WTC11 (cell line): Measurements from ENCODE around the gene RHBDL1. TPM values are rescaled to one million over a fixed set of nuclear protein-coding genes. Genes with fewer than 3 reads are reported as not detected.

ENCODE experiments used
- ATAC-seq: fragments of 200-7000 bp; cut with Tn5 transposase; 2 replicates; pipeline ENCODE4 v1.10.0; 2021; ENCODE audit warnings: mild to moderate bottlenecking, moderate library complexity
- CTCF ChIA-PET: fragments of 300-600 bp; sonication (Branson Sonifier 250); formaldehyde crosslinking; loops from one replicate; lab custom pipeline; 2021; ENCODE audit warnings: antibody characterized with exemption; lab: Charles Lee
- POLR2A ChIA-PET: fragments of 350-600 bp; sonication (Branson Sonifier 250); formaldehyde crosslinking; loops from one replicate; lab custom pipeline; 2021; ENCODE audit warnings: antibody characterized with exemption; lab: Charles Lee
- DNase-seq: peaks from one replicate; pipeline ENCODE4 v3.0.0; 2021; ENCODE audit warnings: low spot score
- H3K27ac Mint-ChIP-seq: 2 replicates; pipeline ENCODE4 v1.8.0; 2021; ENCODE audit warnings: mixed read lengths
- H3K27me3 Mint-ChIP-seq: 2 replicates; pipeline ENCODE4 v1.8.0; 2021; ENCODE audit warnings: low read depth, mild to moderate bottlenecking, moderate library complexity, mixed read lengths
- H3K36me3 Mint-ChIP-seq: 2 replicates; pipeline ENCODE4 v1.8.0; 2021; ENCODE audit warnings: mixed read lengths
- H3K4me1 Mint-ChIP-seq: 2 replicates; pipeline ENCODE4 v1.8.0; 2022; ENCODE audit warnings: mixed read lengths
- H3K4me3 Mint-ChIP-seq: 2 replicates; pipeline ENCODE4 v1.8.0; 2021; ENCODE audit warnings: mild to moderate bottlenecking, moderate library complexity, mixed read lengths
- H3K9me3 Mint-ChIP-seq: 2 replicates; pipeline ENCODE4 v1.8.0; 2021; ENCODE audit warnings: mixed read lengths
- AR ChIP-seq: fragments of 250-450 bp; sonication (Bioruptor Pico); IDR thresholded peaks from 2 replicates; pipeline ENCODE4 v1.9.0; 2021; ENCODE audit warnings: mild to moderate bottlenecking
- CDX4 ChIP-seq: fragments of 250-450 bp; sonication (Bioruptor Pico); IDR thresholded peaks from 2 replicates; pipeline ENCODE4 v1.9.0; 2021; ENCODE audit warnings: moderate library complexity, mild to moderate bottlenecking, inconsistent platforms, borderline replicate concordance
- CREM ChIP-seq: sonication (generic); formaldehyde crosslinking; IDR thresholded peaks from 2 replicates; pipeline ENCODE4 v1.8.1; 2022; ENCODE audit warnings: mild to moderate bottlenecking, missing genetic modification reagents, moderate library complexity
- HMGXB4 ChIP-seq: sonication (generic); formaldehyde crosslinking; IDR thresholded peaks from 2 replicates; pipeline ENCODE4 v1.8.1; 2023; ENCODE audit warnings: mild to moderate bottlenecking, moderate library complexity, missing genetic modification reagents
- MXD4 ChIP-seq: fragments of 250-450 bp; sonication (Bioruptor Pico); IDR thresholded peaks from 2 replicates; pipeline ENCODE4 v1.8.0; 2021; ENCODE audit warnings: mild to moderate bottlenecking, moderate library complexity, borderline replicate concordance
- MYBL2 ChIP-seq: sonication (generic); formaldehyde crosslinking; IDR thresholded peaks from 2 replicates; pipeline ENCODE4 v1.8.1; 2023; ENCODE audit warnings: mild to moderate bottlenecking, moderate library complexity, missing genetic modification reagents
- RORB ChIP-seq: fragments of 250-450 bp; sonication (Bioruptor Pico); IDR thresholded peaks from 2 replicates; pipeline ENCODE4 v1.9.0; 2021; ENCODE audit warnings: mild to moderate bottlenecking
- STAT6 ChIP-seq: sonication (generic); formaldehyde crosslinking; conservative IDR thresholded peaks from 2 replicates; pipeline ENCODE4 v1.8.1; 2023; ENCODE audit warnings: mild to moderate bottlenecking, low read depth, missing genetic modification reagents, moderate library complexity
- TCF7 ChIP-seq: sonication (generic); formaldehyde crosslinking; IDR thresholded peaks from 2 replicates; pipeline ENCODE4 v1.8.0; 2022; ENCODE audit warnings: mild to moderate bottlenecking, low read depth, missing genetic modification reagents, moderate library complexity
- TP53 ChIP-seq: sonication (generic); formaldehyde crosslinking; IDR thresholded peaks from 2 replicates; pipeline ENCODE4 v1.8.1; 2023; ENCODE audit warnings: mild to moderate bottlenecking, missing genetic modification reagents
- USF1 ChIP-seq: sonication (generic); formaldehyde crosslinking; IDR thresholded peaks from 2 replicates; pipeline ENCODE4 v1.8.0; 2022; ENCODE audit warnings: mild to moderate bottlenecking, missing genetic modification reagents
- ZNF281 ChIP-seq: sonication (generic); formaldehyde crosslinking; IDR thresholded peaks from 2 replicates; pipeline ENCODE4 v1.8.0; 2023; ENCODE audit warnings: mild to moderate bottlenecking, missing genetic modification reagents
- total RNA-seq: library from RNA; stranded (reverse); gene quantifications from 3 replicates; pipeline ENCODE4 v1.2.3, GENCODE V29; 2021

The RHBDL1 gene
- total RNA-seq, 1 experiment from 2014 or later, result 8.2 TPM

- TF ChIP-seq HMGXB4 (CRISPR knock-in tag) (no peak), CDX4 (CRISPR knock-in tag) (no peak), TP53 (CRISPR knock-in tag) (no peak), STAT6 (no peak), AR (CRISPR knock-in tag) (no peak), MXD4 (CRISPR knock-in tag) (no peak), MYBL2 (CRISPR knock-in tag) (no peak), USF1 (CRISPR knock-in tag) (no peak), RORB (CRISPR knock-in tag) (no peak), CREM (CRISPR knock-in tag) (no peak), TCF7 (CRISPR knock-in tag) (no peak)
Measured at GRCh38 chr16:657487-657886, 18.0 kb upstream of the RHBDL1 start (continued).

- ATAC-seq (no peak), DNase-seq (no peak)
- Mint-ChIP-seq H3K9me3 (no peaks in the 10 kb centered on the region), H3K27me3 (no peaks in the 10 kb centered on the region), H3K4me1 (peaks cover 4% of the 10 kb centered on the region), H3K36me3 (no peaks in the 10 kb centered on the region), H3K27ac (no peak overlapping the region), H3K4me3 (no peak overlapping the region)
- ChIA-PET CTCF (interaction anchor here (0.9 to 3.3 kb wide), 6 partner anchors 10 to 552 kb away, joined by 3 to 54 read pairs (median 8); partner anchors contain the start of genes METTL26 and WDR90), POLR2A (no interaction called here)
- no peak for TF ChIP-seq ZNF281 (CRISPR knock-in tag)
Measured at GRCh38 chr16:658679-659571, 16.5 kb upstream of the RHBDL1 start.
